ENCODE data around the gene ADAMTS9.

The ADAMTS9 gene

GRCh38 chr3:64659617-64659978, 28.2 kb downstream of the ADAMTS9 start:
- in situ Hi-C loops (cut with HindIII; ENCODE audit: low sequenced_read_pairs), result no loop called here
- DNase-seq (ENCODE audit: low read depth, low spot score), result no peak
- H3K4me3 ChIP-seq (ENCODE audit: low read depth, low read length), result no peak overlapping the region
- no peak for TF ChIP-seq CTCF (IDR thresholded peaks at IDR 0.05; ENCODE audit: low read depth, low read length)

- H3K4me3 ChIP-seq (ENCODE audit: low read depth, low read length), result no peak overlapping the region
- in situ Hi-C loops (cut with HindIII; ENCODE audit: low sequenced_read_pairs), result no loop called here
- no peak for DNase-seq (ENCODE audit: low read depth, low spot score)
- no peak for TF ChIP-seq CTCF (IDR thresholded peaks at IDR 0.05; ENCODE audit: low read depth, low read length)
Observed at GRCh38 chr3:64658001-64658400, 29.8 kb downstream of the ADAMTS9 start.

GRCh38 chr3:64656544-64656943, 31.3 kb downstream of the ADAMTS9 start:
- H3K4me3 ChIP-seq (ENCODE audit: low read depth, low read length), result no peak overlapping the region
- no peak for DNase-seq (ENCODE audit: low read depth, low spot score)
- in situ Hi-C loops (cut with HindIII; ENCODE audit: low sequenced_read_pairs), result no loop called here
- TF ChIP-seq CTCF (IDR thresholded peaks at IDR 0.05; ENCODE audit: low read depth, low read length), result no peak

GRCh38 chr3:64655160-64655559, 32.6 kb downstream of the ADAMTS9 start:
- H3K4me3 ChIP-seq (ENCODE audit: low read depth, low read length), result no peak overlapping the region
- in situ Hi-C loops (cut with HindIII; ENCODE audit: low sequenced_read_pairs), result no loop called here

GRCh38 chr3:64654013-64654412, 33.8 kb downstream of the ADAMTS9 start:
- H3K4me3 ChIP-seq (ENCODE audit: low read depth, low read length), result no peak overlapping the region
- in situ Hi-C loops (cut with HindIII; ENCODE audit: low sequenced_read_pairs), result no loop called here
- TF ChIP-seq CTCF (IDR thresholded peaks at IDR 0.05; ENCODE audit: low read depth, low read length), result no peak
- DNase-seq (ENCODE audit: low read depth, low spot score), result no peak

More at GRCh38 chr3:64655160-64655559, 32.6 kb downstream of the ADAMTS9 start:
- TF ChIP-seq CTCF (IDR thresholded peaks at IDR 0.05; ENCODE audit: low read depth, low read length), result no peak
- DNase-seq (ENCODE audit: low read depth, low spot score), result no peak

GRCh38 chr3:64653101-64653500, 34.7 kb downstream of the ADAMTS9 start:
- H3K4me3 ChIP-seq (ENCODE audit: low read depth, low read length), result no peak overlapping the region
- no peak for DNase-seq (ENCODE audit: low read depth, low spot score)
- in situ Hi-C loops (cut with HindIII; ENCODE audit: low sequenced_read_pairs), result no loop called here
- no peak for TF ChIP-seq CTCF (IDR thresholded peaks at IDR 0.05; ENCODE audit: low read depth, low read length)

GRCh38 chr3:64651741-64652241, 36.0 kb downstream of the ADAMTS9 start:
- in situ Hi-C loops (cut with HindIII; ENCODE audit: low sequenced_read_pairs), result no loop called here
- DNase-seq (ENCODE audit: low read depth, low spot score), result no peak

More at GRCh38 chr3:64651741-64652241, 36.0 kb downstream of the ADAMTS9 start:
- TF ChIP-seq CTCF (IDR thresholded peaks at IDR 0.05; ENCODE audit: low read depth, low read length), result no peak
- H3K4me3 ChIP-seq (ENCODE audit: low read depth, low read length), result no peak overlapping the region
